ENCODE data around the gene HSD17B2.

HSD17B2 gene

GRCh38 chr16:82056550-82056896, 21.5 kb downstream of the HSD17B2 start:
- Histone ChIP-seq H3K36me3 (ENCODE audit: low read depth) (no peaks in the 10 kb centered on the region), H3K27ac (ENCODE audit: poor library complexity, severe bottlenecking) (peak overlapping the region; percentile 31), H3K4me3 (ENCODE audit: severe bottlenecking) (no peak overlapping the region), H3K27me3 (ENCODE audit: insufficient read depth, poor library complexity, severe bottlenecking) (no peaks in the 10 kb centered on the region), H3K4me1 (ENCODE audit: insufficient read depth, poor library complexity, severe bottlenecking) (peaks cover 14% of the 10 kb centered on the region), H3K9me3 (ENCODE audit: severe bottlenecking) (no peaks in the 10 kb centered on the region)
- ATAC-seq (ENCODE audit: low read depth) (no peak; the same call in 2 of the 3 replicates), DNase-seq (ENCODE audit: low spot score) (no peak)
- no peak for TF ChIP-seq CTCF (IDR thresholded peaks at IDR 0.05; ENCODE audit: poor library complexity, severe bottlenecking)

GRCh38 chr16:82059161-82059982, 24.3 kb downstream of the HSD17B2 start:
- no peaks in the 10 kb centered on the region for H3K27me3 ChIP-seq (ENCODE audit: insufficient read depth, poor library complexity, severe bottlenecking)
- ATAC-seq (ENCODE audit: low read depth), result no peak
- H3K4me1 ChIP-seq (ENCODE audit: insufficient read depth, poor library complexity, severe bottlenecking), result peaks cover 26% of the 10 kb centered on the region
- TF ChIP-seq CTCF (IDR thresholded peaks at IDR 0.05; ENCODE audit: poor library complexity, severe bottlenecking), result no peak
- no peaks in the 10 kb centered on the region for H3K9me3 ChIP-seq (ENCODE audit: severe bottlenecking)
- DNase-seq (ENCODE audit: low spot score), result no peak
- no peak overlapping the region for H3K4me3 ChIP-seq (ENCODE audit: severe bottlenecking)
- H3K36me3 ChIP-seq (ENCODE audit: low read depth), result no peaks in the 10 kb centered on the region
- H3K27ac ChIP-seq (ENCODE audit: poor library complexity, severe bottlenecking), result no peak overlapping the region

- Histone ChIP-seq H3K36me3 (ENCODE audit: low read depth) (no peaks in the 10 kb centered on the region), H3K27ac (ENCODE audit: poor library complexity, severe bottlenecking) (no peak overlapping the region), H3K27me3 (ENCODE audit: insufficient read depth, poor library complexity, severe bottlenecking) (no peaks in the 10 kb centered on the region), H3K4me1 (ENCODE audit: insufficient read depth, poor library complexity, severe bottlenecking) (peaks cover 26% of the 10 kb centered on the region), H3K9me3 (ENCODE audit: severe bottlenecking) (no peaks in the 10 kb centered on the region), H3K4me3 (ENCODE audit: severe bottlenecking) (no peak overlapping the region)
- TF ChIP-seq CTCF (IDR thresholded peaks at IDR 0.05; ENCODE audit: poor library complexity, severe bottlenecking), result no peak
- DNase-seq (ENCODE audit: low spot score) (no peak), ATAC-seq (ENCODE audit: low read depth) (no peak)
Observed at GRCh38 chr16:82059983-82060421, 24.9 kb downstream of the HSD17B2 start.

- no peak overlapping the region for H3K4me3 ChIP-seq (ENCODE audit: severe bottlenecking)
- peak; percentile 68 for TF ChIP-seq CTCF (IDR thresholded peaks at IDR 0.05; ENCODE audit: poor library complexity, severe bottlenecking)
- H3K27ac ChIP-seq (ENCODE audit: poor library complexity, severe bottlenecking), result no peak overlapping the region
- no peaks in the 10 kb centered on the region for H3K36me3 ChIP-seq (ENCODE audit: low read depth)
- no peak for DNase-seq (ENCODE audit: low spot score)
- ATAC-seq (ENCODE audit: low read depth), result no peak
- H3K9me3 ChIP-seq (ENCODE audit: severe bottlenecking), result no peaks in the 10 kb centered on the region
- H3K4me1 ChIP-seq (ENCODE audit: insufficient read depth, poor library complexity, severe bottlenecking), result peaks cover 11% of the 10 kb centered on the region
- H3K27me3 ChIP-seq (ENCODE audit: insufficient read depth, poor library complexity, severe bottlenecking), result no peaks in the 10 kb centered on the region
Observed at GRCh38 chr16:82061861-82062525, 26.9 kb downstream of the HSD17B2 start.

- Histone ChIP-seq H3K36me3 (ENCODE audit: low read depth) (no peaks in the 10 kb centered on the region), H3K27me3 (ENCODE audit: insufficient read depth, poor library complexity, severe bottlenecking) (no peaks in the 10 kb centered on the region), H3K4me1 (ENCODE audit: insufficient read depth, poor library complexity, severe bottlenecking) (peaks cover 11% of the 10 kb centered on the region), H3K4me3 (ENCODE audit: severe bottlenecking) (no peak overlapping the region), H3K27ac (ENCODE audit: poor library complexity, severe bottlenecking) (no peak overlapping the region), H3K9me3 (ENCODE audit: severe bottlenecking) (no peaks in the 10 kb centered on the region)
- DNase-seq (ENCODE audit: low spot score) (no peak), ATAC-seq (ENCODE audit: low read depth) (peak; percentile 55)
- TF ChIP-seq CTCF (IDR thresholded peaks at IDR 0.05; ENCODE audit: poor library complexity, severe bottlenecking), result no peak
Observed at GRCh38 chr16:82062645-82063058, 27.6 kb downstream of the HSD17B2 start.
